Neural progenitor cell (in vitro differentiated cells): ENCODE data around the gene APOC3.

ENCODE experiments used
- EZH2 ChIP-seq: fragments of 200-600 bp; sonication (generic); IDR thresholded peaks from 2 replicates; pipeline ENCODE4 v1.6.1; 2017; ENCODE audit warnings: antibody characterized with exemption, mild to moderate bottlenecking, moderate library complexity
- EZH2phosphoT487 ChIP-seq: fragments of 200-600 bp; sonication (generic); IDR thresholded peaks from 2 replicates; pipeline ENCODE4 v1.6.1; 2017; ENCODE audit warnings: antibody characterized with exemption
- TF ChIP-seq, protein P1 (sequence below): fragments of 200-600 bp; sonication (generic); IDR thresholded peaks from 2 replicates; pipeline ENCODE4 v1.5.1; 2017; ENCODE audit warnings: antibody characterized with exemption, mild to moderate bottlenecking

GRCh38 chr11:116870054-116870453, 40.3 kb downstream of the APOC3 start:
- TF ChIP-seq, protein P1, sequence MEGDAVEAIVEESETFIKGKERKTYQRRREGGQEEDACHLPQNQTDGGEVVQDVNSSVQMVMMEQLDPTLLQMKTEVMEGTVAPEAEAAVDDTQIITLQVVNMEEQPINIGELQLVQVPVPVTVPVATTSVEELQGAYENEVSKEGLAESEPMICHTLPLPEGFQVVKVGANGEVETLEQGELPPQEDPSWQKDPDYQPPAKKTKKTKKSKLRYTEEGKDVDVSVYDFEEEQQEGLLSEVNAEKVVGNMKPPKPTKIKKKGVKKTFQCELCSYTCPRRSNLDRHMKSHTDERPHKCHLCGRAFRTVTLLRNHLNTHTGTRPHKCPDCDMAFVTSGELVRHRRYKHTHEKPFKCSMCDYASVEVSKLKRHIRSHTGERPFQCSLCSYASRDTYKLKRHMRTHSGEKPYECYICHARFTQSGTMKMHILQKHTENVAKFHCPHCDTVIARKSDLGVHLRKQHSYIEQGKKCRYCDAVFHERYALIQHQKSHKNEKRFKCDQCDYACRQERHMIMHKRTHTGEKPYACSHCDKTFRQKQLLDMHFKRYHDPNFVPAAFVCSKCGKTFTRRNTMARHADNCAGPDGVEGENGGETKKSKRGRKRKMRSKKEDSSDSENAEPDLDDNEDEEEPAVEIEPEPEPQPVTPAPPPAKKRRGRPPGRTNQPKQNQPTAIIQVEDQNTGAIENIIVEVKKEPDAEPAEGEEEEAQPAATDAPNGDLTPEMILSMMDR: no peak
- no peak for TF ChIP-seq EZH2phosphoT487
- no peak for TF ChIP-seq EZH2
